ENCODE data around the gene CDH11. TPM values are rescaled to one million over a fixed set of nuclear protein-coding genes. Genes with fewer than 3 reads are reported as not detected.

Gene CDH11
- total RNA-seq, 1 experiment from 2014 or later = 0.64 TPM

- CTCF ChIA-PET = no interaction called here
- no peak for DNase-seq (ENCODE audit: low read depth, low spot score)
Measured at GRCh38 chr16:65099607-65100006, 22.3 kb downstream of the CDH11 start.

GRCh38 chr16:65098916-65099315 is 22.9 kb downstream of the CDH11 start:
- ATAC-seq = no peak
- no peak for TF ChIP-seq POLR2AphosphoS5 (IDR thresholded peaks at IDR 0.05; ENCODE audit: low read depth, low read length)
- no peak for TF ChIP-seq CTCF (IDR thresholded peaks at IDR 0.05)
- in situ Hi-C loops (cut with HindIII; ENCODE audit: low pct_unique_long_range_greater_than_20kb, low sequenced_read_pairs) (no loop called here), intact Hi-C loops (cut with micrococcal nuclease; ENCODE audit: unreplicated experiment) (no loop called here)
- Histone ChIP-seq H3K4me3 (ENCODE audit: low read depth in 2 of 2, low read length in 2 of 2) (no peak overlapping the region), H3K27me3 (ENCODE audit: control insufficient read depth, insufficient read depth, low read length) (no peaks in the 10 kb centered on the region), H3K27ac (ENCODE audit: low read length) (no peak overlapping the region), H3K9me3 (ENCODE audit: control insufficient read depth, insufficient read depth, low read depth, low read length) (no peaks in the 10 kb centered on the region), H3K4me1 (ENCODE audit: control insufficient read depth, insufficient read depth, low read length) (no peaks in the 10 kb centered on the region), H3K36me3 (ENCODE audit: control insufficient read depth, insufficient read depth, low read length) (no peaks in the 10 kb centered on the region)
- DNase-seq (ENCODE audit: low read depth, low spot score) = no peak
- POLR2A ChIA-PET = no interaction called here
- CTCF ChIA-PET = no interaction called here
- BruUV-seq (replicated peaks) = no TSS peak

More at GRCh38 chr16:65099607-65100006, 22.3 kb downstream of the CDH11 start:
- POLR2A ChIA-PET = no interaction called here
- H3K27ac ChIP-seq (ENCODE audit: low read length) = no peak overlapping the region
- ATAC-seq = no peak
- no peaks in the 10 kb centered on the region for H3K9me3 ChIP-seq (ENCODE audit: control insufficient read depth, insufficient read depth, low read depth, low read length)
- no TSS peak for BruUV-seq (replicated peaks)
- no peaks in the 10 kb centered on the region for H3K27me3 ChIP-seq (ENCODE audit: control insufficient read depth, insufficient read depth, low read length)
- no peaks in the 10 kb centered on the region for H3K36me3 ChIP-seq (ENCODE audit: control insufficient read depth, insufficient read depth, low read length)
- H3K4me1 ChIP-seq (ENCODE audit: control insufficient read depth, insufficient read depth, low read length) = no peaks in the 10 kb centered on the region
- intact Hi-C loops (cut with micrococcal nuclease; ENCODE audit: unreplicated experiment) (no loop called here), in situ Hi-C loops (cut with HindIII; ENCODE audit: low pct_unique_long_range_greater_than_20kb, low sequenced_read_pairs) (no loop called here)
- no peak for TF ChIP-seq POLR2AphosphoS5 (IDR thresholded peaks at IDR 0.05; ENCODE audit: low read depth, low read length)
- TF ChIP-seq SIN3A (IDR thresholded peaks at IDR 0.05; ENCODE audit: borderline replicate concordance, insufficient read depth, low read depth, low read length) = no peak
- no peak for TF ChIP-seq REST (IDR thresholded peaks at IDR 0.05; ENCODE audit: insufficient read depth in 1 of 2, low read depth in 2 of 2, low read length in 1 of 2)
- no peak for TF ChIP-seq CTCF (IDR thresholded peaks at IDR 0.05)
- TF ChIP-seq TCF7L2 (IDR thresholded peaks at IDR 0.05; ENCODE audit: low read depth, low read length) = no peak
- H3K4me3 ChIP-seq (ENCODE audit: low read depth in 2 of 2, low read length in 2 of 2) = no peak overlapping the region

GRCh38 chr16:65097296-65097695 is 24.6 kb downstream of the CDH11 start:
- H3K4me3 ChIP-seq (ENCODE audit: low read depth in 2 of 2, low read length in 2 of 2) = no peak overlapping the region
- CTCF ChIA-PET = no interaction called here
- in situ Hi-C loops (cut with HindIII; ENCODE audit: low pct_unique_long_range_greater_than_20kb, low sequenced_read_pairs) = no loop called here
- POLR2A ChIA-PET = no interaction called here
- ATAC-seq = no peak
- H3K9me3 ChIP-seq (ENCODE audit: control insufficient read depth, insufficient read depth, low read depth, low read length) = no peaks in the 10 kb centered on the region
- DNase-seq (ENCODE audit: low read depth, low spot score) = no peak
- no peak for TF ChIP-seq CTCF (IDR thresholded peaks at IDR 0.05)
- no peak for TF ChIP-seq POLR2AphosphoS5 (IDR thresholded peaks at IDR 0.05; ENCODE audit: low read depth, low read length)
- TF ChIP-seq SIN3A (IDR thresholded peaks at IDR 0.05; ENCODE audit: borderline replicate concordance, insufficient read depth, low read depth, low read length) = no peak
- no peak for TF ChIP-seq TCF7L2 (IDR thresholded peaks at IDR 0.05; ENCODE audit: low read depth, low read length)
- no peak for TF ChIP-seq REST (IDR thresholded peaks at IDR 0.05; ENCODE audit: insufficient read depth in 1 of 2, low read depth in 2 of 2, low read length in 1 of 2)
- BruUV-seq (replicated peaks) = no TSS peak
- no peak overlapping the region for H3K27ac ChIP-seq (ENCODE audit: low read length)
- no peaks in the 10 kb centered on the region for H3K36me3 ChIP-seq (ENCODE audit: control insufficient read depth, insufficient read depth, low read length)
- H3K27me3 ChIP-seq (ENCODE audit: control insufficient read depth, insufficient read depth, low read length) = no peaks in the 10 kb centered on the region
- no peaks in the 10 kb centered on the region for H3K4me1 ChIP-seq (ENCODE audit: control insufficient read depth, insufficient read depth, low read length)
- intact Hi-C loops (cut with micrococcal nuclease; ENCODE audit: unreplicated experiment) = no loop called here
